GM18909 (cell line): Measurements from ENCODE around the gene PTRH1.
"Not testable (repeated sequence)": the region's sequence is repeated elsewhere in the genome, so short reads cannot be mapped to it uniquely, and the experiment has no call there.

ENCODE experiments used
- ATAC-seq: cut with Tn5 transposase; IDR thresholded peaks from one replicate; pipeline ENCODE4 v1.9.1; 2021; ENCODE audit warnings: mild to moderate bottlenecking; ENCODE audit not compliant: unreplicated experiment, poor library complexity

PTRH1 gene, protein sequence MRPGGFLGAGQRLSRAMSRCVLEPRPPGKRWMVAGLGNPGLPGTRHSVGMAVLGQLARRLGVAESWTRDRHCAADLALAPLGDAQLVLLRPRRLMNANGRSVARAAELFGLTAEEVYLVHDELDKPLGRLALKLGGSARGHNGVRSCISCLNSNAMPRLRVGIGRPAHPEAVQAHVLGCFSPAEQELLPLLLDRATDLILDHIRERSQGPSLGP

DNA sequence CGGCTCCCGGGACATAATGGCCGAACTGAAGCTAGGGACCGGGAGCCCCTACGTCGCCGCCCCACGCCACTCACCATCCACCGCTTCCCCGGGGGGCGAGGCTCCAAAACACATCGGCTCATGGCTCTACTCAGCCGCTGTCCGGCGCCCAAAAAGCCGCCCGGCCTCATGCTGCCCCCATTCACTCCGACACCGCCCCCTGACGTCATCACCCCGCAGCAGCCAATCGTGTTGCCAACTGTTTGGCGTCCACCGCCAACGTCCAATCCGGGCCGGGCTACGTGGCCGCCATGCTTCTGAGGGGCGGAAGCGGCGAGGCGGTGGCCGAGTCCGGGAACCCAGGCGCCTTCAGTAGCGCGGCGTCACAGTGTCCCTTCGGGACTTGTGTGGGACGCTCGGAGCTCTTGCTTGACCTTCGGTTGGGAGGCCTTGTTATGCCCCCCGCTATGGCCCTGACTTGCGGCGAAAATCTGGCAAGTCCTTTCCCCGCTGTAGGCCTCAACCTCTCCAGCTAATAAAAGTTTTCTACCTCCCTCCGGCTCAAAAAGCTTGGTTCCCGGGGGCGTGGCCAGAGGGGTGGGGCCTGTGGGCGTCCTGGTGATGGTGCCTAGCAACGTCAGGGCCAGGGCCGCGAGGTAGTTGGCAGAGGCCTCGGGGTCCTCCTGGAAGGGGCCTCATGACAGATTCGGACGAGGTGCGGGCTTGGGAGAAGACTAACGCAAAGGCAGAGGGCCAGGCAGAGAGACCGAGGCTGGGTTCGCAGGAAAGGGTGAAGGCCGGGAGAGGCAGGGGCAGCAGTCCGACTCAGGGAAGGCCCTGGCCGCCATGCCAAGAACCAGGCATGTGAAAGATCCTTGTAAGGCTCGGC, at the start of gene PTRH1, which contains the start of gene TTC16:
TSS of gene PTRH1 (minus strand) at position 194 of the 868 bp plus-strand sequence. CDS start at position 170, 24 bp downstream.
TSS of gene TTC16 (plus strand) at position 610 of the 868 bp plus-strand sequence. CDS start at position 677, 67 bp downstream.
- peak; percentile 91 for ATAC-seq

DNA sequence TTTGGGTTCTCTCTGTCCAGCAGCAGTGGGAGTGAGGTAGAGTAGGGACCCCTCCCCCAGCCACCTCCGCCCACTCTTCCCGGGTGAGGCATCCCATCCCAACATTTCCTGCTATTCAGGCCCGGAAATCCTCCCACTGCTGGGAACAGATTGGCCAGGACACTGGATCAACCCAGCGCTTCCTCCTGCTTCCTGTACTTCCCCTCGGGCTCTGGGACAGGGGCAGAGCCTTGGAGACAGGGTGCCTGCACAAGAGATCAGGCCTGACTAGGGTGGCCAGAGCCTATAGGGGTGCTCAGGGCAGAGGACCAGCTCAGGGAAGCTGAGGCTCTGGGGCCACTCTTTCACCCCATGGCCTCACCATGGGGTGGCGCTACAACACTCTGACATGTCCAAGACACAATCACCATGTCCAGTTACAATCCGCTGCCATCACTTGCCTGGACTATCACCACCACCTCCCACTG, 48.5 kb upstream of the PTRH1 start:
- ATAC-seq, result no peak

DNA sequence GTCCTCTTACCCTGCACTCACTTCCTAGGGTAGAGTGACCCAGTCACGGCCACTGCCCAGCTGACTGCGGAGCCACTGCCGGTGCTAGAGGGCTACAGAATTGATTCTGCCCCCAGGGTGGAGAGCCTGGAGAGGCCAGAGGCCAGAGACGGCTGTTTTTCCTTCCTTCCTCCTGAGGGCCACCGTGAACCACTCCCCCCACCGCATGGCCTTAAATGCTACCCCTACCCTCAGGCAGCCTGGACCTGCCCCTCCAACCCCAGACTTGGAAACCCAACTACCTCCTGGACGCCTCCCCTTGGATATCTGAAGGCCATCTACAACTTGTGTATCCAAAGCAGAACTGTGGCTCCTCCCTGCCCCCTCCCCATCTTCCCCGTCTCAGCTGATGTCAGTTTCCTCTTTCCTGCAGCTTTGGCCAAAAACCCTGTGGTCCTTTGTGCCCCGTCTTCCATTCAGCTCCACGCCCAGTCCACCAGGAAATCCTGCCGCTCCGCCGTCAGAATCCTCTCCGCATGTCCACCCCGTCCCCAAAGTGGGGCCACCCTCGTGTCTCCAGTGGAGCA, 46.7 kb upstream of the PTRH1 start:
- ATAC-seq, result no peak

DNA sequence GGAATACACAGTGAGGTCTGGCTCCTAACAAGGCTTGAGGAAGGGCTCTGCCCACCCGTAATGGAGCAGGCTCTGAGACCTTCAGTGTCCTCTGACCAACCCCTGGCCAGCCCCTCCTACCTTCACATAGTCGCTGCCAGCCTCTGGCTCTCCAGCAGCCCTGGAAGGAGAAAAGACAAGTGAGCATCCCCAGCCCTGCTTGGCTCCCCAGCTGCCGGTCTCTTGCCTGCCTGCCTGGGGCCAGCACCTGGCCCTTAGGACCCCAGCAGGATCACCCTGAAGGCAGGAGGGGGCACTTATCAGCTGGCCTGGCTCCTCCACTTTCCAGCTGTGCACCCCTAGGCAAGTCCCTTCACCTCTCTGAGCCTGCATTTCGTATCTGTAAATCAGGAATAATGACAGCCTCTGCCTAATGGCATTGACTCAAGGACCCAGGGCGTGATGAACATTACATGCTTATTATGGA, 46.1 kb upstream of the PTRH1 start:
- no peak for ATAC-seq

DNA sequence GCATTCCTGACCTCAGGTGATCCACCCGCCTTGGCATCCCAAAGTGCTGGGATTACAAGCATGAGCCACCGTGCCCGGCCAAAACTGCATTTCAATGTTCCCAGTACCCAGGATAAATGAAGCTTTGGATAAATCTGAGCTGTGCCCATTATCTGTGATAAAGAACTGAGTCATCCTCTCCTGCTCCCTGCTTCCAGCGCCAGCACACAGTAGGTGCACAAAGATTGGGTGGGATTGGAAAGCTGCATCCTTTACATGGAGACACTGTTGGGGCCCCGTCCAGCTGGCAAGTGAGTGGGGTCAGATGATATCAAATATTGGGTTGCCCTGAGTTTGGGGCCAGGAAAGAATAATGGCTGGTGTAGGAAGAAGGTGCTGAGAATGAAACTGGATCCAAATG, 45.6 kb upstream of the PTRH1 start:
- no peak for ATAC-seq

DNA sequence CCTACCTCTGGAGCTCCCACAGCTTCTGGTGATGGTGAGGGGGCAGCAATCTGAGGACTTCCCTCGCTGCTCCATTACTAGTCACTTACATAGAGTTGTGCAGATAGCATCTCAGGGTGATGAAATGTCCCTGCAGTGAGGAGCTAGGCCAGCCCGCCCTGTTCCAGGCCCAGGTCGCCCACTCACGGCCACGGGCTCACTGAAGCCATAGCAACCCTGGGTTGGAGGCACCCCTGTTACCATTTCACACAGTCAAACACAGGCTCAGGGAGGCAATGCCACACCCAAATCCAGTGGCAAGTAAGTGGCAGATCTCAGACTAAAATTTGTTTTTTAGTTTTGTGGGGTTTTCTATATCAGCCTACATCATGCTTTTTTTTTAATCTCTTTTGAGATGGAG, 43.4 kb upstream of the PTRH1 start:
- ATAC-seq, result no peak

DNA sequence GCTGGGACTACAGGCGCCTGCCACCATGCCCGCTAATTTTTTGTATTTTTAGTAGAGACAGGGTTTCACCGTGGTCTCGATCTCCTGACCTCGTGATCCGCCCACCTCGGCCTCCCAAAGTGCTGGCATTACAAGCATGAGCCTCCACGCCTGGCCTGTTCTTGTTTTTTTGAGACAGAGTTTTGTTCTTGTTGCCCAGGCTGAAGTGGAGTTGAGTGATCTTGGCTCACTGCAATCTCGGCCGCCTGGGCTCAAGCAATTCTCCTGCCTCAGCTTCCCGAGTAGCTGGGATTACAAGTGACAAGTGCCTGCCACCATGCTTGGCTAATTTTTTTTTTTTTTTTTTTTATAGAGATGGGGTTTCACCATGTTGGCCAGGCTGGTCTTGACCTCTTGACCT, 41.3 kb upstream of the PTRH1 start:
- not testable (repeated sequence) for ATAC-seq

DNA sequence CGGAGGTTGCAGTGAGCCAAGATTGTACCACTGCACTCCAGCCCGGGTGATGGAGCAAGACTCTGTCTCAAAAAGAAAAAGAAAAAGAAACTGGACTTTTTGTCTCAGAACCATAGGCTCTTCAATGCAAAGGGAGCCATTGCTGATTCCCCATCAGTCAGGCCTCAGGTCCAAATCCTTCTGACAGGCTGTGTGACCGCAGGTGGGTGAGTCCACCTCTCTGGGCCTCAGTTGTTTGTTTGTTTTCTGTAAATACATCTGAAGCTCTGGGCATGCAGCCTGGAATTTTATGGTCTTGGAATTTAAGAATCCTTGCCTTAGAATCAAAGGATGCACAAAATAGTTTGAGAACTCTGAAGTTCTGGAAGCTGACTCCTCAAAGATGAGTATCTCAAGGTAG, 40.8 kb upstream of the PTRH1 start:
- no peak for ATAC-seq

DNA sequence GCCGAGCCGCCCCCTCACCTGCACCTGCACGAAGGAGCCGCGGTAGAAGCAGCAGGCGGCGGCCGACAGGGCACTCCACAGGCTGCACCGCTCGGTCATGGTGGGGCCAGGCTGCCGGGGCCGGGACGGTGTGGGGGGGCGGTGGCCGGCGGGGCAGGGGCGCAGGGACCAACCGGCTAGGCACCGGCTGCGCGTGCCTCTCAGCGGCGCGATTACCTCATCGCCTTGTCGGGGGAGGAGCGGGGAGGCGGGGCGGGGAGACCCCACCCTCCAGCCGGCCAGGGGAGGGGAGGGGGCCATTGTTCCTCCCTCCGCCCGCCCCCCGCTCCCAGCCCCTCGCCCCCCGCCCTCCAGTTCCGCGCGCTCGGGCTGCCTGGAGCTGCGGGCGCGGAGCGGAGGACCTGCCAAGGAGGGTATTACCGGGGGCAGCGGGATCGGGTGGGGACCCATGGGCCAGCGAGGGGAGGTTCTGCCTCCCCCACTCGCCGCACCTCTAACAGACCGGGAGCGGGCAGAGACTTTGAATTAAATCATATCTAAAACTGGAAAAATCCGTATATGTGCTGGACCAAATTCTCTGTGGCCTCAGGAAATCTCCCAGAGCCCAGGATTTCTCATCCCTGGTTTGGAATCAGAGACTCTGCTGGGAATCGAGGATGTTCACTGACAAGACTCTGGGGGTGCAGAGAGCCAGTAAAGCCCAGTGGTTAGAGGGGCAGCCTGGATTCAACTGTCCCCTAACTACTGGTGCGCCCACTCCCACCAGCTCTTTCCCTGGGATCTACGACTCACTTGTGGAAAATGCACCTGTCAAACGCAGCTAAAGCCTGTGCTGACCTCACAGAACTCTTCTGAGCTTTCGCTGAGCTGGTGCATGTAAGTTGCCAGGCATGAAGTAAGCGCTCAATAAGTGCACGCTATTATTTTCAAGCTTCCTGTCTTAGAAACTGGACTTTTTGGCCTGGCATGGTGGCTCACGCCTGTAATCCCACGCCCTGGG, 39.9 kb upstream of the PTRH1 start:
- no peak for ATAC-seq

DNA sequence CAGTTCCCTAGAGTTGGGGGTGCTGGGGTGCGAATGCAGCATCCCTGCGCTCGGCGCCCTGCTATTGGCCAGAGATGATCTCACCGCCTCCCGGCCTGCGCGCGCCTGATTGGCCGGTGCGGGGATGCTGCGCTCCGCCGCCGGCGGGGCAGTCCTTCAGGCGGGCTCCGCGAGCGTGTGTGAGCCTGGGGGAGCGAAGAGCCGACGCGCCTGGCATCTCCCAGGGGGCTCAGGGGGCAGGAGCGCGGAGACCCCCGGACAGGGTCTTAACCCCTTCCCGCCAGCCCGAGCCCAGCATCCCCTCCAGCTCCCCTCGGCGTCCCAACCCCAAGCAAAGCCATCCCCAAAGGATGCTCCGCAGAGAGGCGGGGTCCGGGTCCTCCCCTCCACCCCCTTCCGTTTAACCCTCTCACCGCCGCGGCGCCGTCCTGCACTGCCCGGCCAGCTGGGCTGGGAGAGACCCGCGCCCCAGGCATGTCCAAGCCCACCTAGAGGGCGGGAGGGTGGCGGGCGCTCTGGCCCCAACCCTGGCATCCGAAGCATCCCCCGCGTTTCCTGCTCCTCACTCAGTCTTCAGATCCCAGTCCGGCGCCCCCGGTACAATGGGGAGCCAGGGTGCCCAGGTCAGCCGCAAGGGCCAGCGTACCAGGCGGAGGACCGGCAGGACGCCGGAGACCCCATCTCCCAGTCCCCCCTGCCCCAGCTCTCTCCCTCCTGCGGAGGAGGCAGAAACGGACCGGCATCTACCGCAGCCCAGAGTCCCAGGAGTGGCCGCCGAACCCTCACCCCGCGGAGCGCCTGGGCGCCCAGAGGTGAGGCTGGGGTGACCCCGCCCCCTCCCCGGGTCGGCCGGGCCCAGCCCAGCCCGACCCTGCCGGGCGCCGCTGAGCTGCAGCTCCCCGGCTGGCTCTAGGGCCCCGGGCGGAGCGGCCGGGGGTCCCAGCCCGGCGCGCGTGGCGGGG, 38.9 kb upstream of the PTRH1 start:
- ATAC-seq, result no peak

DNA sequence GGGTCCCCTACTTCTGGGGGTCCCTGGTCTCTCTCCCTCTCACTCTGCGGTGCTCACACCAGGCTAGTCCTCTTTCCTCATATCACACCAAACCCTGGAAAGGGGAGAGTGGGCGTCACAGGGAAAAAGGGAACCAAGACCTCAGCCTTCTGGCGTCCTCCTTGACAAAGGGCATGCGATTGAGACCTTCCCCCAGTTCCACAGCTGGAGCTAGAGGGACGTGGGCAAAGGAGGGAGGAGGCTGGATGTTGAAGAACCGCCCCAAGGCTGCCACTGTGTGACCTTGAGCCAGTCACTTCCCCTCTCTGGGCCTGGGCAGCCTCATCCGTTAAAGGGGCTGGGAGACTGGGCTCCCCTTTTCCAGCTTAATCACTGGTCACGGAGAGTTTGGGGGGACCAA, 38.2 kb upstream of the PTRH1 start:
- no peak for ATAC-seq

DNA sequence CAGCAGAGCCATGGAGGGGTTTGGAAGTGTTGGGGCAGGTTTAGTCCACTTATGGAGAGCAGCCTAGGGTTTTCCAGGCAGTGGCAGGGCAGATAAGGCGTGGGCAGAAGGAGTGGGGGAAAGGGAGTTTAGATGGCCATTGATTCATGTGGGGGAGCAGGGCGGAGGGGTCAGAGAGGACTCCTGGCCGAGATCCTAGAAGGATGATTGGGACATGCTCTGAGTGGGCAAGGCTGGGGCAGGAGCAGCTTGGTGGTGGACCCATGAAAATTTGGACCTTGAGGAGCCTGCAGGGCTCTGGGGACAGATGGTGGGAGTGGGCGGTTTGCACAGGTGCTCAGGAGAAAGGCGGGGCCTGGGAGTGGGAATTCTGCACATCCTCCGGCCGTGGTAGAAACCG, 37.7 kb upstream of the PTRH1 start:
- ATAC-seq, result no peak

DNA sequence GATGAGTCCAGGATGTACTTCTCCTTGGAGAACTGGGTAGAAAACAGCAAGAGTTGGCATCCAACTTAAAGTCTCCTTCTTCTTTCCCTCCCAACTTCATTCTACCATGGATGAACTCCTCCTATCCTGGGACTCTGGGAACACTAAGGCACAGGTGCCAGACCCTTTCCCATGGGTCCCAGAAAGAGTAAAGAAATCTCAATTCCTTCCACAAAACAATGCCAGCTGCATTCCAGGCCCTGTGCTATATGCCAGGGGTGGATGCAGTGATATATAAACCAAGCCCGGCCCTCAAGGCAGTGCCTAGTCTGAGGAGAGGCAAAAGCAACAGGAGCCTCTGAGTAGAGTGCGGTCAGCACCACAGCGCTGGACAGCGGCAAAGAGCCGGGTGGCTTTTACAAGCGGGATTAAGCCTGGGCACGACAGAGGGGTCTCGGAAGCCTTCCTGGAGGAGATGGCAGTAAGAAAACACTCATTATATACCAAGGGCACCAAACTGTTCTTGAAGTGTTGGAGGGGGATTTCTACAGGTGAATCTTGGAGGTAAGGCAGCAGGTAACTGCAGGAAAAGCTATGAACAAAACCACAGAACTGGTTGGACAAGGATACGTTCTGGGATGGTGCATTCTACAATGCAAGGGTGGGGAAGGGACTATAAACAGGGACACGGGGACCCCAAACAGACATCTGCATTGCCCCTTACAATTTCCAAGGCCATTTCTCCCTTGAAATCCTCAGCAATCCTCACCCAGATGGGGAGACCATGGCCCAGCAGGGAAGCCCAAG, 36.0 kb upstream of the PTRH1 start:
- no peak for ATAC-seq

DNA sequence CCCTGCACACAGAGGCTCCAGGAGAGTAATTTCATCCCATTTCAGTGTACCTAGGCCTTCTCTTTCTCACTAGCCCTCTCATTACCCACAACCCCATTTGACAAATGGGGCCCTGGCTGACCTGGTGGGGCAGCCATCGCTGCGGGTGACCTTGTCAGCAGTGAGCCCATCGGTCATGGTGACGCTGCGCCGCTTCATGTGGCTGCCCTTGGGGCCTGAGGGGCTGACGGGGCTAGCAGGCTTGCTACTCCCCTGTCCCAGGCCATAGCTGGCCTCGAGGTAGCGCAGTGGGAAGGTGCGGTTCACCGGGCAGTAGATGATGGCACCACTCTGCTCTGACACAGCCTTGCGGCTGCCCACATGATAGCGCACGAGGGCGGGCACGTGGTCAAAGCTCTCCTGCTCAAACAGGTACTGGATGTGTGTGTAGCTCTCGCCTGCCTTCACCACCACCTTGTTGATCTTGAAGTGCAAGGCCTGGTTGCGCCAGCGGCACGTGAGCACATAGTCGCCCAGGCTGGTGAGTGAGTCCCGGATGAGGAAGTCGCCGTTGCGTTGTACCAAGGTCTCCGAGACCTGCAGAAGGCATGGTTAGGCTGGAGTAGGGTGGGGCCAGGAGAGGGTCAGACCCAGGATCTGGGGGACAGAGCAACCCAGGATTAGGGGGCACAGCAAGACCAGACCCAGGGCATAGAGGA, 33.8 kb upstream of the PTRH1 start:
- no peak for ATAC-seq

DNA sequence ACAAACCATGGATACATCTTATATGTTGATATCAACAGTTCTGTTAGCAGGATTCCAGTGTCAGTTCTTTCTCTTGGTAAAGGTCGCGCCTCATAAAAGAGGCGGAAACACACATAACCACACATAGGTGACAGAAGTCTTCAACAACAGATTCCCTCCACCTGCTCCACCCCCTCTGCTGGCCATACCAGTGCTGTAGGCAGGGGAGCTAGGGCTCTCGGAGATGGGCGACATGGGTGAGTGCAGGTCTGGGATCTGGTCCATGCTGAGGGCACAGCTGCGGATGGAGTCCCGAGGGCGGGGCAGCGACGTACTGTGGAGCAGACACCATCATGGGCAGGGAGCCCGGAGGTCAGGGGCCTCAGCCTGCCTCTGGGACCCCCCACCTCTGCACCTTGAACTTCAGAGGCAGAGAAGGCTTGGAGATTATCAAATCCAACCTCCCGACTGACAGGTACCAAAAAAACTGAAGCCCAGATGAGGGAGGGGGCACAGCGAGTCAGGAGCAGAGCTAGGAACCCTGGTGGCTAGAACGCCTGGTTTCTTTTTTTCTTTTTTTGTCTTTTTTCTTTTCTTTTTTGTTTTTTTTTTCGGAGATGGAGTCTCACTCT, 31.6 kb upstream of the PTRH1 start:
- ATAC-seq, result no peak

DNA sequence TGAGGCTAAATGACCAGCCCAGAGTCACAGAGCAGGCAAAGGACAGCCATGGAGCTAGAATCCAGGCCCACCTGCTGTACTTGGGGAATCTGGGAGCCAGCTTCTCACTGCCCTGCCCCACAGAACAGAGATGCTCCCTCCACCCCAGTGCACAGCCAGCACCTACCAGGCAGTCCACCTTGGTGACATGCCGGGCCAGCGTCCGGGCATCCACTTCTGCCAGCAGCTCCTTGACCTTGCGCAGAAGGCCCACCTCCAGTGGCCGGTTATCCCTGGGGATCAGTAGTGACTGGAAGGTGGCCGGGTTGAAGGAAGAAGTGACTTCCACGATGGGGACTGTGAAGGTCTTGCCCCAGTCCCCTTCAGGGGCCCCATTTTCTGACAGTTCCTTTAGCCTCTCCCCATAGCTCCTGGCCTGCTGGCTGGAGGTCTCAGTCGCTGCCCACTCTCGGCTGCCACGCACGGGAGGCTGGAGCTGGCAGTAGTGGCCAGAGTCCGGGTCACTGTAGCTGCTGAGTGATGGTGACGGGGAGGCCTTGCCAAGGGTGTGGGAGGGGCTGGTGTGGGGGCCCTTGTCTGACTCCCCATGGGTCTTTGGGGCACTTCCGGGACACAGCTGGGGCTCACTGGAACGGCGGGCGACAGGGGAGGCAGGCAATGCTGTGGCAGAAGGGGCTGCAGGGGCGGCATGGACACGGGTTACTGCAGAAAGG, 29.1 kb upstream of the PTRH1 start:
- no peak for ATAC-seq
